Astrocyte of the cerebellum (primary cell): ENCODE results near the gene NRXN2.

Experiments used
- DNase-seq: peaks from one replicate; pipeline ENCODE4 v3.0.0-alpha.2; 2011; ENCODE audit warnings: low read depth
- H3K4me3 ChIP-seq: 2 replicates; pipeline ENCODE4 v1.5.1; 2011; ENCODE audit warnings: mild to moderate bottlenecking, low read depth, low read length, moderate library complexity
- CTCF ChIP-seq: IDR thresholded peaks from 2 replicates; pipeline ENCODE4 v1.5.1; 2012; ENCODE audit warnings: low read length, low read depth, moderate library complexity, mild to moderate bottlenecking; ENCODE audit errors: missing control alignments
- in situ Hi-C: cut with HindIII; loops from 2 replicates; pipeline ENCODE4 v1.10.0; 2017; ENCODE audit warnings: low sequenced_read_pairs

The NRXN2 gene

GRCh38 chr11:64739871-64740270 is 16.9 kb upstream of the NRXN2 start:
- TF ChIP-seq CTCF = no peak
- DNase-seq = no peak
- no peak overlapping the region for H3K4me3 ChIP-seq
- in situ Hi-C loops = no loop called here

- in situ Hi-C loops = no loop called here
- no peak overlapping the region for H3K4me3 ChIP-seq
- no peak for DNase-seq
- no peak for TF ChIP-seq CTCF
These were observed 13.7 kb upstream of the NRXN2 start for GRCh38 chr11:64736654-64737053.

DNA sequence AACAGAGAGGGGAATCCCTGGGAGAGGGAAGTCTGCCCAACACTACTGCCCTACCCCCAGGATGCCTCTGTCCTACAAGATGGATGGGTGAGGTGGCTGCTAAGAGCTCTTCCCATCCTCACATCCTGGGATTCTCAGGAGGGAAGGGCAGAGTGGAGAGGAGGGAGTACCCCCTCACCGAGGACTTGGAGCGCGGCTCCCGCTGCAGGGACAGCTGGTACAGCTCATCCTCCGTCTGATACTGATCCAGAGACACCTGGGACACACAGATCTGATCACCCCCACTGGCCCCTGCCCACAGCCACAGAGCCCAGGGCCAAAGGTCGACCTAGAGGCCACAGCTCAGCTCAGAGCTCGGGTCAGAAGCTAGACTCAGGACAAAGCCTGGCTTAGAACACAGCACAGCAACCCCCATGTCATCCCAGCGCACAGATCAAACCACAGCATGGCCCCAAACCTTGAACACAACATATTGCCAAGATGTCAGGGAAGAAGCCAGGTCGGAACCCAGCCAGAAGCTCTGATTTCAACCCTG is 12.8 kb upstream of the NRXN2 start:
- TF ChIP-seq CTCF = no peak
- in situ Hi-C loops = no loop called here
- DNase-seq = no peak
- H3K4me3 ChIP-seq = no peak overlapping the region

DNA sequence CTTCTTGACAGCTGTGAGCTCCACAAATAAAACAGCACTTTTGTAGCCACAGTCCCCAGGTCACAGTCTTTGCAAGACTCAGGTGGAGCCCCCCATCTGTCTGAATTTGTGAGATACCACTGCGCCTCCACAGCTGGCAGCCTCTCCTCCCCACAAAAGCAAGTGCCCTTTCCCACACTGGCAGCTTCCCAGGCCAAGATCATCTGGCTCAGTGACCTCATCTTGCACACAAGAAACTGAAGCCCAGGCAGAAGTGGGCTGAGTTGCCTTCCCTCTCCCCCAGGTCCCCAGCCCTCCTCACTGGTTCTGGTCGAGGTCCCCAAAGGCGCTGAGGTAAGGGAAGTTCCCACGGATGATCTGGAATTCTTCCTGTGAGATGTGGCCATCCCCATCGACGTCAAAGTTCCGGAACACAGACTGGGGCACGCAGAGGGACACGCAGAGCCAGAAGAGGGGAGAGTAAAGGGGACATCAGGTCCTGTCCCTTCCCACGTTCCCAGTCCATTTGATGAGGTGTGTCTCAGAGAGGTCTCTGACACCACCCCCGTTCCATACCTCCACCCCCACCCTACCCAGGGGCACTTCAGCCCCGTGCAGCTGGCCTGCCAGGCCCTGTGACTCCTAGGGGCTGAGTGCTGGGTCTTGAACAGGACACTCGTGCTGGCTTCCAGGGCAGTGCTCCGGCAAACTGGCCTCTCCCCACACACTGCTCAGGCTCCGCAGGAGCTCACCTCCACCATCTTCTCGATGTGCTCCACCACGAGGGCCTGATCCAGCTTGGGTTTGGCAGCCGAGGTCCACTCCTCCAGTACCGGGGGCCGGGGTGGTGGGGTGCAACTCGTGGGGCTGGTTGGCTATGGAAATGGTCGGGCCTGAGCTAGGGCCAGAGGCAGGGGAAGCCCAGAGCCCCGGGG is 12.1 kb upstream of the NRXN2 start:
- no peak for TF ChIP-seq CTCF
- H3K4me3 ChIP-seq = no peak overlapping the region
- in situ Hi-C loops = no loop called here
- DNase-seq = no peak

DNA sequence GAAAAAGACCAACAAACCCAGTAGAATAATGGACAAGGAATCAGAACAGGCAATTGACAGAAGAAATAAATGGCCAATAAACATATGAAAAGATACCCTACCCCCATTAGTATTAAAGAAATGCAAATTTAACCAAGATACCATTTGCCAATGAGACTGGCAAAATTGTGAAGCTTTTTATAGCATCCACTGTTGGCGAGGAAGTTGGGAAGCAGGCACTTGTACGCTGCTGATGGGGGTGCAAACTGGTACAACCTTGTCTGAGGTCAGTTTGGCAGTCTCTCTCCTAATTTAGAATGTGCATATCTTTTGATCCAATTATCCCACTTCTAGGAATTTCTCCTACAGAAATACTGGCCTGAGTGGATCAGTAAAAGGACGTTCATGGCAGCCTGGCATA is 8.6 kb upstream of the NRXN2 start:
- DNase-seq = no peak
- no peak overlapping the region for H3K4me3 ChIP-seq
- in situ Hi-C loops = no loop called here
- no peak for TF ChIP-seq CTCF

- H3K4me3 ChIP-seq = no peak overlapping the region
- in situ Hi-C loops = no loop called here
- no peak for TF ChIP-seq CTCF
- no peak for DNase-seq
These were observed 6.9 kb upstream of the NRXN2 start for GRCh38 chr11:64729851-64730382.
